ENCODE data around the gene PREP. TPM values are rescaled to one million over a fixed set of nuclear protein-coding genes. Genes with fewer than 3 reads are reported as not detected.

The PREP gene
- total and polyA plus RNA-seq, 2 of the 8 experiments (the other 6 are each of a cell fraction or from before 2014, with no cell fraction given): 26.8 to 70.0 TPM

GRCh38 chr6:105301756-105302616, 100.9 kb downstream of the PREP start:
- CTCF ChIA-PET (ENCODE audit: partially characterized antibody): interaction anchor here (0.6 to 5.9 kb wide), 16 partner anchors 10 to 500 kb away, joined by 3 to 36 read pairs (median 4); no protein-coding TSS in a partner anchor
- H2AFZ ChIP-seq (ENCODE audit: low read length): no peak overlapping the region
- no peak overlapping the region for H3K56ac ChIP-seq (replicated peaks; ENCODE audit: insufficient read length, low read depth, low read length)
- H3K9me3 ChIP-seq (ENCODE audit: insufficient read depth in 2 of 2, low read depth in 1 of 2, low read length in 1 of 2): no peaks in the 10 kb centered on the region
- H3K18ac ChIP-seq (ENCODE audit: extremely low read depth, low read length): no peak overlapping the region
- POLR2A ChIA-PET (ENCODE audit: partially characterized antibody): interaction anchor here (1.1 kb wide), 1 partner anchor 12 kb away, joined by 3 read pairs; no protein-coding TSS in a partner anchor
- no peak overlapping the region for H3K14ac ChIP-seq (ENCODE audit: insufficient read length)
- H3K79me2 ChIP-seq (ENCODE audit: control insufficient read depth in 1 of 2, insufficient read depth in 2 of 2, low read length in 2 of 2): no peaks in the 10 kb centered on the region
- peaks cover 2 to 6% (median 3%) of the 10 kb centered on the region in 4 experiments; a peak in 4 of 7 replicates for H3K4me1 ChIP-seq (replicated peaks in 1 of 4; ENCODE audit: control insufficient read depth in 3 of 4, insufficient read depth in 4 of 4, low read length in 3 of 4)
- no peak overlapping the region for H3K4ac ChIP-seq (replicated peaks; ENCODE audit: insufficient read length, low read depth, low read length)
- H3K27ac ChIP-seq (ENCODE audit: low read depth, low read length): no peak overlapping the region
- no peak overlapping the region for H2BK15ac ChIP-seq (ENCODE audit: low read length)
- no peak overlapping the region for H3K4me2 ChIP-seq (ENCODE audit: insufficient read depth in 1 of 2, low read depth in 2 of 2, low read length in 2 of 2)
- no peak overlapping the region for H2BK5ac ChIP-seq (ENCODE audit: low read depth, low read length)
- H4K20me1 ChIP-seq (replicated peaks in 1 of 2; ENCODE audit: control insufficient read depth in 1 of 2, insufficient read depth in 2 of 2, low read length in 2 of 2): no peaks in the 10 kb centered on the region
- no peak overlapping the region for H2BK12ac ChIP-seq (ENCODE audit: low read depth, low read length)
- no peak overlapping the region for H4K91ac ChIP-seq (replicated peaks; ENCODE audit: insufficient read length, low read length)
- no peak overlapping the region for H2AK5ac ChIP-seq (ENCODE audit: low read depth, low read length)
- H3K79me1 ChIP-seq (ENCODE audit: low read depth, low read length): no peaks in the 10 kb centered on the region; the same call in 1 of the 2 replicates
- DNase-seq (ENCODE audit: low read depth in 1 of 2, low spot score in 2 of 2) (no peak), FAIRE-seq (no peak)
- H3K9ac ChIP-seq (replicated peaks in 1 of 4; ENCODE audit: extremely low read depth in 1 of 4, low read depth in 3 of 4, low read length in 3 of 4): no peak overlapping the region
- H2BK20ac ChIP-seq (ENCODE audit: low read length): no peak overlapping the region
- H3K36me3 ChIP-seq (ENCODE audit: control insufficient read depth in 2 of 4, insufficient read depth in 4 of 4, low read length in 3 of 4): no peaks in the 10 kb centered on the region
- H4K8ac ChIP-seq (ENCODE audit: extremely low read depth, insufficient read depth, low read length): no peak overlapping the region
- H3K4me3 ChIP-seq (ENCODE audit: extremely low read depth in 1 of 4, insufficient read depth in 2 of 4, low read depth in 3 of 4, low read length in 4 of 4): no peak overlapping the region
- WGBS, 2 experiments (ENCODE audit: extremely low coverage in 1 of 2, insufficient coverage in 1 of 2, insufficient read length in 1 of 2, insufficient replicate concordance in 2 of 2, low coverage in 1 of 2, low lambda C conversion rate in 2 of 2, missing lambda C conversion rate in 1 of 2): 91% methylated on average over 18 of the region's 18 CpGs; no CpG with 5 or more reads in 1 of the 2 experiments
- no peaks in the 10 kb centered on the region for H3K23me2 ChIP-seq (ENCODE audit: low read depth, low read length)
- no peak overlapping the region for H2BK120ac ChIP-seq (replicated peaks; ENCODE audit: low read depth, low read length)
- TF ChIP-seq RAD21 (IDR thresholded peaks at IDR 0.05 in 1 of 2, conservative IDR thresholded peaks at IDR 0.05 in 1 of 2; ENCODE audit: low read depth in 2 of 2, low read length in 2 of 2) (no peak), TAF1 (IDR thresholded peaks at IDR 0.05; ENCODE audit: low read depth, low read length) (no peak)
- H3K27me3 ChIP-seq (replicated peaks in 1 of 4; ENCODE audit: control insufficient read depth in 3 of 4, extremely low read depth in 1 of 4, insufficient read depth in 3 of 4, low read length in 3 of 4): no peaks in the 10 kb centered on the region
- H3K23ac ChIP-seq (ENCODE audit: insufficient read length): no peak overlapping the region
- H4K5ac ChIP-seq (ENCODE audit: insufficient read length, low read depth, low read length): no peak overlapping the region

All from H1 (cell line).